ENCODE results near the gene ITPR3. TPM values are rescaled to one million over a fixed set of nuclear protein-coding genes. Genes with fewer than 3 reads are reported as not detected.

Gene ITPR3
- total RNA-seq, 3 donors from 2014 or later (not counting 1 experiment from before 2014, with no cell fraction given): 45.5 to 66.7 (median 46.0) TPM

GRCh38 chr6:33721508-33721907 is 100.4 kb downstream of the ITPR3 start:
- WGBS (ENCODE audit: insufficient coverage): 75% methylated on average over 3 of the region's 5 CpGs
- ATAC-seq (no peak), DNase-seq (no peak)
- no peaks in the 10 kb centered on the region for H3K4me1 ChIP-seq (ENCODE audit: control insufficient read depth, insufficient read depth, low read length)
- H3K4me3 ChIP-seq (ENCODE audit: low read length): no peak overlapping the region
- no peaks in the 10 kb centered on the region for H3K27me3 ChIP-seq (ENCODE audit: control insufficient read depth, insufficient read depth, low read length)
- peaks cover 13 to 50% of the 10 kb centered on the region in 2 donors for H3K27me3 Mint-ChIP-seq (ENCODE audit: low read depth in 2 of 2)
- intact Hi-C loops (cut with micrococcal nuclease): no loop called here
- TF ChIP-seq, protein P1, sequence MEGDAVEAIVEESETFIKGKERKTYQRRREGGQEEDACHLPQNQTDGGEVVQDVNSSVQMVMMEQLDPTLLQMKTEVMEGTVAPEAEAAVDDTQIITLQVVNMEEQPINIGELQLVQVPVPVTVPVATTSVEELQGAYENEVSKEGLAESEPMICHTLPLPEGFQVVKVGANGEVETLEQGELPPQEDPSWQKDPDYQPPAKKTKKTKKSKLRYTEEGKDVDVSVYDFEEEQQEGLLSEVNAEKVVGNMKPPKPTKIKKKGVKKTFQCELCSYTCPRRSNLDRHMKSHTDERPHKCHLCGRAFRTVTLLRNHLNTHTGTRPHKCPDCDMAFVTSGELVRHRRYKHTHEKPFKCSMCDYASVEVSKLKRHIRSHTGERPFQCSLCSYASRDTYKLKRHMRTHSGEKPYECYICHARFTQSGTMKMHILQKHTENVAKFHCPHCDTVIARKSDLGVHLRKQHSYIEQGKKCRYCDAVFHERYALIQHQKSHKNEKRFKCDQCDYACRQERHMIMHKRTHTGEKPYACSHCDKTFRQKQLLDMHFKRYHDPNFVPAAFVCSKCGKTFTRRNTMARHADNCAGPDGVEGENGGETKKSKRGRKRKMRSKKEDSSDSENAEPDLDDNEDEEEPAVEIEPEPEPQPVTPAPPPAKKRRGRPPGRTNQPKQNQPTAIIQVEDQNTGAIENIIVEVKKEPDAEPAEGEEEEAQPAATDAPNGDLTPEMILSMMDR (IDR thresholded peaks at IDR 0.05): no peak
- H3K4me1 Mint-ChIP-seq: no peaks in the 10 kb centered on the region
- no peak overlapping the region for H3K27ac ChIP-seq (ENCODE audit: low read length)
- no peak overlapping the region for H3K27ac Mint-ChIP-seq
- H3K9me3 Mint-ChIP-seq: no peaks in the 10 kb centered on the region
- no peaks in the 10 kb centered on the region for H3K36me3 Mint-ChIP-seq
- no peak overlapping the region for H3K4me3 Mint-ChIP-seq
- no peaks in the 10 kb centered on the region for H3K36me3 ChIP-seq (ENCODE audit: control insufficient read depth, insufficient read depth, low read length)
- H3K9me3 ChIP-seq (ENCODE audit: control insufficient read depth, insufficient read depth, low read length): no peaks in the 10 kb centered on the region

- ATAC-seq (no peak), DNase-seq (no peak)
- Mint-ChIP-seq H3K36me3 (no peaks in the 10 kb centered on the region), H3K9me3 (no peaks in the 10 kb centered on the region), H3K27ac (no peak overlapping the region), H3K4me1 (no peaks in the 10 kb centered on the region), H3K4me3 (no peak overlapping the region), H3K27me3 (ENCODE audit: low read depth in 2 of 2) (peaks cover 13 to 50% of the 10 kb centered on the region in 2 donors)
- Histone ChIP-seq H3K27me3 (ENCODE audit: control insufficient read depth, insufficient read depth, low read length) (no peaks in the 10 kb centered on the region), H3K36me3 (ENCODE audit: control insufficient read depth, insufficient read depth, low read length) (no peaks in the 10 kb centered on the region), H3K4me3 (ENCODE audit: low read length) (no peak overlapping the region), H3K9me3 (ENCODE audit: control insufficient read depth, insufficient read depth, low read length) (no peaks in the 10 kb centered on the region), H3K27ac (ENCODE audit: low read length) (no peak overlapping the region), H3K4me1 (ENCODE audit: control insufficient read depth, insufficient read depth, low read length) (no peaks in the 10 kb centered on the region)
- TF ChIP-seq, protein P1 (IDR thresholded peaks at IDR 0.05): no peak
- intact Hi-C loops (cut with micrococcal nuclease): no loop called here
- WGBS (ENCODE audit: insufficient coverage): 92% methylated on average over 5 of the region's 5 CpGs
These were observed 101.0 kb downstream of the ITPR3 start for GRCh38 chr6:33722103-33722623.

GRCh38 chr6:33723371-33724085 is 102.4 kb downstream of the ITPR3 start:
- intact Hi-C loops (cut with micrococcal nuclease): no loop called here
- Histone ChIP-seq H3K27ac (ENCODE audit: low read length) (no peak overlapping the region), H3K27me3 (ENCODE audit: control insufficient read depth, insufficient read depth, low read length) (no peaks in the 10 kb centered on the region), H3K9me3 (ENCODE audit: control insufficient read depth, insufficient read depth, low read length) (no peaks in the 10 kb centered on the region), H3K4me3 (ENCODE audit: low read length) (no peak overlapping the region), H3K36me3 (ENCODE audit: control insufficient read depth, insufficient read depth, low read length) (no peaks in the 10 kb centered on the region), H3K4me1 (ENCODE audit: control insufficient read depth, insufficient read depth, low read length) (no peaks in the 10 kb centered on the region)
- Mint-ChIP-seq H3K27ac (no peak overlapping the region), H3K36me3 (no peaks in the 10 kb centered on the region), H3K4me1 (no peaks in the 10 kb centered on the region), H3K4me3 (no peak overlapping the region), H3K27me3 (ENCODE audit: low read depth in 2 of 2) (peaks cover 13 to 50% of the 10 kb centered on the region in 2 donors), H3K9me3 (no peaks in the 10 kb centered on the region)
- TF ChIP-seq, protein P1 (IDR thresholded peaks at IDR 0.05): no peak
- WGBS (ENCODE audit: insufficient coverage): 73% methylated on average over 3 of the region's 3 CpGs
- DNase-seq (no peak), ATAC-seq (no peak)

All from natural killer cell (primary cell).